B cell (primary cell): ENCODE data around the gene SLC43A2. TPM values are rescaled to one million over a fixed set of nuclear protein-coding genes. Genes with fewer than 3 reads are reported as not detected.
A peak's percentile ranks its signal among the peaks of the same experiment; 100 is the strongest.

ENCODE experiments used
- ATAC-seq: fragments of 200-7000 bp; cut with Tn5 transposase; one replicate; pipeline ENCODE4 v1.10.0; 2021; ENCODE audit warnings: low read depth, mild to moderate bottlenecking, moderate number of reproducible peaks, moderate library complexity
- CTCF ChIA-PET: fragments of 350-600 bp; sonication (Branson Sonifier 250); formaldehyde crosslinking; loops from one replicate; lab custom pipeline; 2021; ENCODE audit warnings: antibody characterized with exemption, inconsistent platforms; lab: Charles Lee
- POLR2A ChIA-PET: fragments of 350-600 bp; sonication (Branson Sonifier 250); formaldehyde crosslinking; loops from one replicate; lab custom pipeline; 2021; ENCODE audit warnings: antibody characterized with exemption; lab: Charles Lee
- DNase-seq: peaks from one replicate; pipeline ENCODE4 v3.0.0; 2013
- H2AFZ ChIP-seq: 2 replicates; pipeline ENCODE4 v1.6.1; 2012; ENCODE audit warnings: mild to moderate bottlenecking, low read depth, low read length; ENCODE audit not compliant: insufficient read depth, poor library complexity, severe bottlenecking
- H3K27ac ChIP-seq, 2 donors: 1 replicate in 1 of 2; 2 replicates in 1 of 2; pipeline ENCODE4 v1.5.1; 2012 to 2013; ENCODE audit warnings: low read length in 2 of 2, mild to moderate bottlenecking in 2 of 2, moderate library complexity in 1 of 2
- H3K27me3 ChIP-seq, 4 experiments: fragments of 200-600 bp in 1 of 4; sonication (generic) in 1 of 4; replicated peaks in 1 of 4; 1 replicate in 2 of 4; 2 replicates in 2 of 4; pipeline versions ENCODE4 v1.6.1 to v1.7.0; 2013 to 2016; ENCODE audit warnings: low read length in 3 of 4, mild to moderate bottlenecking in 2 of 4, mixed read lengths in 1 of 4, moderate library complexity in 1 of 4; ENCODE audit not compliant: insufficient read depth in 4 of 4, control insufficient read depth in 3 of 4; ENCODE audit errors: control extremely low read depth in 1 of 4
- H3K36me3 ChIP-seq, 2 experiments: replicated peaks in 1 of 2; 1 replicate in 1 of 2; 2 replicates in 1 of 2; pipeline versions ENCODE4 v1.6.1 to v1.7.1; 2013; ENCODE audit warnings: low read length in 1 of 2; ENCODE audit not compliant: insufficient read depth in 2 of 2, control insufficient read depth in 1 of 2; ENCODE audit errors: control extremely low read depth in 1 of 2, extremely low read depth in 1 of 2
- H3K4me1 ChIP-seq, 2 donors: fragments of 200-600 bp in 1 of 2; sonication (generic) in 1 of 2; 1 replicate in 1 of 2; 2 replicates in 1 of 2; pipeline versions ENCODE4 v1.5.1 to v1.6.1; 2013 to 2017; ENCODE audit warnings: low read length in 2 of 2; ENCODE audit not compliant: control insufficient read depth in 2 of 2, insufficient read depth in 2 of 2
- H3K4me2 ChIP-seq: replicated peaks from 2 replicates; pipeline ENCODE3; 2012; ENCODE audit warnings: mild to moderate bottlenecking, low read depth, low read length; ENCODE audit not compliant: poor library complexity, severe bottlenecking
- H3K4me3 ChIP-seq, 5 experiments: fragments of 200-600 bp in 1 of 5; sonication (generic) in 1 of 5; 1 replicate in 3 of 5; 2 replicates in 2 of 5; pipeline versions ENCODE4 v1.5.1 to v1.7.0; 2011 to 2016; ENCODE audit warnings: low read length in 4 of 5, mild to moderate bottlenecking in 4 of 5, low read depth in 2 of 5, control low read depth in 1 of 5, moderate library complexity in 1 of 5; ENCODE audit not compliant: insufficient read depth in 1 of 5; ENCODE audit errors: control extremely low read depth in 1 of 5, extremely low read depth in 1 of 5
- H3K79me2 ChIP-seq: fragments of 200-600 bp; sonication (generic); one replicate; pipeline ENCODE4 v1.6.0; 2016; ENCODE audit warnings: low read length; ENCODE audit not compliant: control insufficient read depth, insufficient read depth
- H3K9ac ChIP-seq: fragments of 200-600 bp; sonication (generic); 2 replicates; pipeline ENCODE4 v1.6.1; 2017; ENCODE audit warnings: mild to moderate bottlenecking, low read length, moderate library complexity
- H3K9me3 ChIP-seq, 3 donors: one replicate each; pipeline versions ENCODE4 v1.6.1 to v1.7.1; 2013; ENCODE audit warnings: low read length in 2 of 3; ENCODE audit not compliant: control insufficient read depth in 2 of 3, insufficient read depth in 1 of 3; ENCODE audit errors: control extremely low read depth in 1 of 3
- H4K20me1 ChIP-seq: 2 replicates; pipeline ENCODE4 v1.6.0; 2012; ENCODE audit warnings: mild to moderate bottlenecking, low read length; ENCODE audit not compliant: insufficient read depth, control insufficient read depth, poor library complexity, severe bottlenecking
- H3K27ac Mint-ChIP-seq: one replicate; pipeline ENCODE4 v1.8.0; 2021; ENCODE audit warnings: mixed read lengths
- H3K27me3 Mint-ChIP-seq: one replicate; pipeline ENCODE4 v1.8.0; 2021; ENCODE audit warnings: mixed read lengths
- H3K4me1 Mint-ChIP-seq: one replicate; pipeline ENCODE4 v1.8.0; 2021; ENCODE audit warnings: mixed read lengths
- H3K4me3 Mint-ChIP-seq: one replicate; pipeline ENCODE4 v1.8.0; 2021; ENCODE audit warnings: mixed read lengths
- H3K9me3 Mint-ChIP-seq: one replicate; pipeline ENCODE4 v1.8.0; 2022; ENCODE audit warnings: mixed read lengths; ENCODE audit not compliant: insufficient read depth
- CTCF ChIP-seq: fragments of 200-600 bp; IDR thresholded peaks from one replicate; pipeline ENCODE4 v1.8.0; 2022; ENCODE audit warnings: antibody characterized with exemption, mild to moderate bottlenecking
- EZH2 ChIP-seq: IDR thresholded peaks from 2 replicates; pipeline ENCODE4 v1.6.1; 2012; ENCODE audit warnings: borderline replicate concordance, low read depth, mild to moderate bottlenecking, moderate library complexity, low read length; ENCODE audit not compliant: insufficient read depth, poor library complexity, severe bottlenecking
- WGBS: methylation state at CpG from one replicate; pipeline ENCODE4 v1.1.5; 2013; ENCODE audit warnings: missing lambda C conversion rate; ENCODE audit not compliant: insufficient coverage; 5-methylcytosine and 5-hydroxymethylcytosine counted together
- intact Hi-C: fragments of 100-400 bp; cut with micrococcal nuclease; formaldehyde crosslinking; loops from one replicate; pipeline ENCODE4 v1.10.0; 2022
- polyA plus RNA-seq: library from polyadenylated mRNA; depleted of rRNA; stranded (reverse); fragments of >200 nt; gene quantifications from 2 replicates; pipeline ENCODE4 v1.2.3, GENCODE V29; 2012
- total RNA-seq, 2 donors: library from RNA; stranded (reverse); fragments of 120-200 nt in 1 of 2; gene quantifications; 1 replicate in 1 of 2; 2 replicates in 1 of 2; pipeline versions ENCODE4 v1.2.3 to v1.2.4, GENCODE V29; 2013 to 2022

Gene SLC43A2
- total and polyA plus RNA-seq, 2 donors (not counting 1 experiment from before 2014, with no cell fraction given) = 26.2 to 204 TPM

DNA sequence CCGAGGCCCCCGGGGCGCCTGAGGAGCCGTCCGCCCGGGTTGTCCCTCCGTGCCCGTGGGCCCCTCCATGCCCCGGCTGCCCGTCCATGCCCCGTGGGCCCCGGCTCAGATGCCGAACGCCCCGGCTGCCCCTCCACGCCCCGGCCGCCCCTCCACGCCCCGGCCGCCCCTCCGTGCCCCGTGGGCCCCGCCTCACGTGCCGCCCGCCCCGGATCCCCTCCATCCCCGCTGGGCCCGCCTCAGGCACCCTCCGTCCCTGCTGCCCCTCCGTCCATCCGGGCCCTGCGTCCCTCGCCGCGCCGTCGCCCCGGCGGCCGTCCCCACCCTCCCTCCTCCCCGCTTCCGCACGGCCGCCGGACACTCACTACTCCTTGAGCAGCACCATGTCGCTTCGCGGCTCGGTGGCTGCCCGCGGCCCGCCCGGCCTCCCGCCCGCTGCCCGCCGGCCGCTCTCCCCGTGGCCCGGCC, 66.4 kb downstream of the SLC43A2 start:
- H3K27me3 Mint-ChIP-seq = no peaks in the 10 kb centered on the region
- Histone ChIP-seq H3K9me3 (no peaks in the 10 kb centered on the region), H3K27ac (peak overlapping the region in 1 of 2 donors; percentile 78), H3K27me3 (no peaks in the 10 kb centered on the region), H3K4me3 (peak overlapping the region in 4 of 5 experiments; percentile 40 to 72 (median 66)), H3K4me2 (peak overlapping the region; percentile 80), H3K36me3 (no peaks in the 10 kb centered on the region), H2AFZ (peak overlapping the region; percentile 64), H3K79me2 (peaks cover 51% of the 10 kb centered on the region), H4K20me1 (peaks cover 34% of the 10 kb centered on the region), H3K9ac (peak overlapping the region; percentile 76), H3K4me1 (peaks cover 21 to 31% of the 10 kb centered on the region in 2 donors)
- POLR2A ChIA-PET = interaction anchor here (0.5 to 2.3 kb wide), 6 partner anchors 10 to 86 kb away, joined by 3 to 17 read pairs (median 3); partner anchors contain the start of gene SLC43A2
- CTCF ChIA-PET = interaction anchor here (0.6 to 2.4 kb wide), 5 partner anchors 12 to 68 kb away, joined by 3 to 10 read pairs (median 3); no protein-coding TSS in a partner anchor
- DNase-seq (no peak), ATAC-seq (peak; percentile 29)
- under 1% methylated on average over 62 of the region's 62 CpGs for WGBS
- H3K4me3 Mint-ChIP-seq = peak overlapping the region; percentile 89
- H3K27ac Mint-ChIP-seq = no peak overlapping the region
- no peak for TF ChIP-seq EZH2
- no peak for TF ChIP-seq CTCF
- no peaks in the 10 kb centered on the region for H3K9me3 Mint-ChIP-seq
- intact Hi-C loops = loop anchor here (1.0 to 5.0 kb wide), 3 partner anchors 45 to 160 kb away; partner anchors contain the start of genes INPP5K, SLC43A2 and YWHAE
- H3K4me1 Mint-ChIP-seq = peaks cover 38% of the 10 kb centered on the region
